GM12878 (cell line): Measurements from ENCODE around the gene R3HDM2. TPM values are rescaled to one million over a fixed set of nuclear protein-coding genes. Genes with fewer than 3 reads are reported as not detected.

ENCODE experiments used
- BACH1 ChIP-seq: fragments of 450-650 bp; IDR thresholded peaks from 2 replicates; pipeline ENCODE4 v1.6.1; 2017; ENCODE audit warnings: mild to moderate bottlenecking, borderline replicate concordance
- CBX3 ChIP-seq: fragments of 200-600 bp; sonication (generic); IDR thresholded peaks from 2 replicates; pipeline ENCODE4 v1.6.1; 2016; ENCODE audit warnings: low read depth, borderline replicate concordance
- CREM ChIP-seq: IDR thresholded peaks from 2 replicates; pipeline ENCODE4 v1.6.1; 2014; ENCODE audit warnings: antibody characterized with exemption, low read depth
- EP300 ChIP-seq, 2 experiments: fragments of 150-350 bp in 1 of 2; IDR thresholded peaks; 2 replicates each; pipeline ENCODE4 v1.6.1; 2011 to 2012; ENCODE audit warnings: low read depth in 2 of 2, low read length in 2 of 2, borderline replicate concordance in 1 of 2, improper control_type of control experiment in 1 of 2, inconsistent platforms in 1 of 2; ENCODE audit not compliant: control insufficient read depth in 1 of 2
- HCFC1 ChIP-seq: fragments of 150-350 bp; IDR thresholded peaks from 2 replicates; pipeline ENCODE4 v1.6.1; 2014; ENCODE audit warnings: low read length
- MTA2 ChIP-seq: fragments of 450-650 bp; IDR thresholded peaks from 2 replicates; pipeline ENCODE4 v1.6.1; 2016; ENCODE audit warnings: low read depth, mild to moderate bottlenecking, moderate library complexity
- MTA3 ChIP-seq: IDR thresholded peaks from 2 replicates; pipeline ENCODE4 v1.6.1; 2012; ENCODE audit warnings: low read length, inconsistent platforms, borderline replicate concordance
- NBN ChIP-seq: fragments of 450-650 bp; IDR thresholded peaks from 2 replicates; pipeline ENCODE4 v1.6.1; 2016
- NFXL1 ChIP-seq: fragments of 450-650 bp; IDR thresholded peaks from 2 replicates; pipeline ENCODE4 v1.6.1; 2017; ENCODE audit warnings: antibody characterized with exemption, mild to moderate bottlenecking, borderline replicate concordance
- NRF1 ChIP-seq: conservative IDR thresholded peaks from 2 replicates; pipeline ENCODE4 v1.6.1; 2011; ENCODE audit warnings: mild to moderate bottlenecking, low read depth, low read length, improper control_type of control experiment
- PAX8 ChIP-seq: fragments of 450-650 bp; IDR thresholded peaks from 2 replicates; pipeline ENCODE4 v1.6.1; 2017; ENCODE audit warnings: mild to moderate bottlenecking, moderate library complexity
- POLR2AphosphoS5 ChIP-seq: IDR thresholded peaks from 2 replicates; pipeline ENCODE4 v1.6.1; 2011; ENCODE audit warnings: mild to moderate bottlenecking, low read length, inconsistent platforms
- RAD51 ChIP-seq: fragments of 450-650 bp; IDR thresholded peaks from 2 replicates; pipeline ENCODE4 v1.6.1; 2016; ENCODE audit warnings: moderate library complexity, mild to moderate bottlenecking, inconsistent platforms
- RCOR1 ChIP-seq: conservative IDR thresholded peaks from 2 replicates; pipeline ENCODE4 v1.6.1; 2012; ENCODE audit warnings: low read depth, low read length, improper control_type of control experiment
- RFX5 ChIP-seq: IDR thresholded peaks from 2 replicates; pipeline ENCODE4 v1.6.1; 2011; ENCODE audit warnings: low read depth, low read length, improper control_type of control experiment
- SIX5 ChIP-seq: IDR thresholded peaks from 2 replicates; pipeline ENCODE4 v1.6.1; 2011; ENCODE audit warnings: mild to moderate bottlenecking, low read depth, low read length, moderate library complexity; ENCODE audit not compliant: severe bottlenecking
- SMAD1 ChIP-seq: fragments of 450-650 bp; IDR thresholded peaks from 2 replicates; pipeline ENCODE4 v1.6.1; 2018; ENCODE audit warnings: mild to moderate bottlenecking, low read depth; ENCODE audit not compliant: partially characterized antibody
- SMARCA5 ChIP-seq: fragments of 450-650 bp; IDR thresholded peaks from 2 replicates; pipeline ENCODE4 v1.6.1; 2017; ENCODE audit warnings: mild to moderate bottlenecking
- SMC3 ChIP-seq: IDR thresholded peaks from 2 replicates; pipeline ENCODE4 v1.6.1; 2011; ENCODE audit warnings: low read length, improper control_type of control experiment, borderline replicate concordance
- SREBF1 ChIP-seq: IDR thresholded peaks from 2 replicates; pipeline ENCODE4 v1.6.1; 2012; ENCODE audit warnings: mild to moderate bottlenecking, low read length
- SREBF2 ChIP-seq: IDR thresholded peaks from 2 replicates; pipeline ENCODE4 v1.6.1; 2012; ENCODE audit warnings: mild to moderate bottlenecking, low read length
- STAT1 ChIP-seq: fragments of 450-650 bp; conservative IDR thresholded peaks from 2 replicates; pipeline ENCODE4 v1.6.1; 2014; ENCODE audit warnings: antibody characterized with exemption, mild to moderate bottlenecking
- TCF12 ChIP-seq: IDR thresholded peaks from 2 replicates; pipeline ENCODE4 v1.6.1; 2011; ENCODE audit warnings: low read depth, mild to moderate bottlenecking, low read length
- TCF7 ChIP-seq: IDR thresholded peaks from 2 replicates; pipeline ENCODE4 v1.6.1; 2014; ENCODE audit warnings: antibody characterized with exemption, borderline replicate concordance
- ZNF622 ChIP-seq: fragments of 450-650 bp; IDR thresholded peaks from 2 replicates; pipeline ENCODE4 v1.6.1; 2017; ENCODE audit warnings: mild to moderate bottlenecking, inconsistent platforms
- polyA plus RNA-seq, 11 experiments: library from polyadenylated mRNA; depleted of rRNA in 4 of 11; unstranded in 6 of 11; stranded (reverse) in 5 of 11; fragments of >200 nt; fragmentation: Nextera tagmentation in 4 of 11; fragmentation: Illumina TruSeq in 1 of 11; extraction: Ambion mirVana in 4 of 11; extraction: Trizol in 1 of 11; gene quantifications; 1 replicate in 1 of 11; 2 replicates in 10 of 11; pipeline versions ENCODE4 v1.2.1 to v1.2.3, GENCODE V29; 2011 to 2016; ENCODE audit warnings: inconsistent platforms in 2 of 11, missing spikeins in 2 of 11, low read depth in 1 of 11
- total RNA-seq, 4 experiments: library from RNA; depleted of rRNA in 3 of 4; stranded (reverse); fragments of >200 nt in 3 of 4; fragmentation: Illumina TruSeq in 1 of 4; extraction: Trizol in 1 of 4; gene quantifications; 2 replicates each; pipeline versions ENCODE4 v1.2.1 to v1.2.3, GENCODE V29; 2013 to 2021
- TF ChIP-seq, protein P1 (sequence below): fragments of 450-650 bp; IDR thresholded peaks from 2 replicates; pipeline ENCODE4 v1.6.1; 2017; ENCODE audit warnings: mild to moderate bottlenecking, moderate library complexity
- TF ChIP-seq, protein P2 (sequence below): fragments of 450-650 bp; IDR thresholded peaks from 2 replicates; pipeline ENCODE4 v1.6.1; 2016; ENCODE audit warnings: mild to moderate bottlenecking
- TF ChIP-seq, protein P3 (sequence below): IDR thresholded peaks from 2 replicates; pipeline ENCODE4 v1.6.1; 2011; ENCODE audit warnings: borderline replicate concordance, low read depth, mild to moderate bottlenecking, moderate library complexity, mixed read lengths, low read length; ENCODE audit not compliant: insufficient read depth; ENCODE audit errors: extremely low read length

Gene R3HDM2
- total and polyA plus RNA-seq, 10 of the 15 experiments (the other 5 are each of a cell fraction or from before 2014, with no cell fraction given): 4.6 to 26.1 (median 11.2) TPM

DNA sequence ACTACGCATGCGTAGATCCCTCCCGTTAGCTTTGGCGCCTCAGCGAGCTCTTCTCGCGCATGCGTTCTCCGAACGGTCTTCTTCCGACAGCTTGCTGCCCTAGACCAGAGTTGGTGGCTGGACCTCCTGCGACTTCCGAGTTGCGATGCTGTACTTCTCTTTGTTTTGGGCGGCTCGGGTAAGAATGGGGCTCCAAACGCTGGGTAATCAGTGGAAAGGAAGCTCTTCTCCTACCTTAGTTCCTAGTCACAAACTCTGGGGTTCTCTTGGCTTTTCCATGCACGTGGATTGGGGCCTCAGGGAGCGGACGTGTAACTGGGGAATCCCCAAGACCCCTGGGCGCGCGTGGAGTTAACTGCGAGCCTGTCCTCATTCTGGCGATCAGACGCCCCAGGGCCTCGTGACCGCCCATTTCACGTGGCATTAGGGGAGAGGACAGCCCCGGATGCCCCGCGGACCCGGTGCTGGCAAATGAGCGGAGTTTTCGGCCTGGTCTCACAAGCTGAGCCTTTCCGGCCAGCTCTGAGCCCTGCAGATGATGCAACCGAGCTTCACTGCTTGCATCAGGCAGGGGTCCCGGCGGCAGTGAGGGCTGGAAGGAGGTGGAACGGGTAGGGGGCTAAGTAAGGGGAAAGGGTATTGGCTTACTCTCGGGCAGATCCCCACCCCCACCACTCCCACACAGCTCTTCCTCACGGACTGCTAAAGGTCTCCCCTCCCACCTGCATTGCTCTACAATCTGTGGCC, 201.0 kb downstream of the R3HDM2 start, which contains the start of gene SHMT2 (continued):
- TF ChIP-seq, protein P1, sequence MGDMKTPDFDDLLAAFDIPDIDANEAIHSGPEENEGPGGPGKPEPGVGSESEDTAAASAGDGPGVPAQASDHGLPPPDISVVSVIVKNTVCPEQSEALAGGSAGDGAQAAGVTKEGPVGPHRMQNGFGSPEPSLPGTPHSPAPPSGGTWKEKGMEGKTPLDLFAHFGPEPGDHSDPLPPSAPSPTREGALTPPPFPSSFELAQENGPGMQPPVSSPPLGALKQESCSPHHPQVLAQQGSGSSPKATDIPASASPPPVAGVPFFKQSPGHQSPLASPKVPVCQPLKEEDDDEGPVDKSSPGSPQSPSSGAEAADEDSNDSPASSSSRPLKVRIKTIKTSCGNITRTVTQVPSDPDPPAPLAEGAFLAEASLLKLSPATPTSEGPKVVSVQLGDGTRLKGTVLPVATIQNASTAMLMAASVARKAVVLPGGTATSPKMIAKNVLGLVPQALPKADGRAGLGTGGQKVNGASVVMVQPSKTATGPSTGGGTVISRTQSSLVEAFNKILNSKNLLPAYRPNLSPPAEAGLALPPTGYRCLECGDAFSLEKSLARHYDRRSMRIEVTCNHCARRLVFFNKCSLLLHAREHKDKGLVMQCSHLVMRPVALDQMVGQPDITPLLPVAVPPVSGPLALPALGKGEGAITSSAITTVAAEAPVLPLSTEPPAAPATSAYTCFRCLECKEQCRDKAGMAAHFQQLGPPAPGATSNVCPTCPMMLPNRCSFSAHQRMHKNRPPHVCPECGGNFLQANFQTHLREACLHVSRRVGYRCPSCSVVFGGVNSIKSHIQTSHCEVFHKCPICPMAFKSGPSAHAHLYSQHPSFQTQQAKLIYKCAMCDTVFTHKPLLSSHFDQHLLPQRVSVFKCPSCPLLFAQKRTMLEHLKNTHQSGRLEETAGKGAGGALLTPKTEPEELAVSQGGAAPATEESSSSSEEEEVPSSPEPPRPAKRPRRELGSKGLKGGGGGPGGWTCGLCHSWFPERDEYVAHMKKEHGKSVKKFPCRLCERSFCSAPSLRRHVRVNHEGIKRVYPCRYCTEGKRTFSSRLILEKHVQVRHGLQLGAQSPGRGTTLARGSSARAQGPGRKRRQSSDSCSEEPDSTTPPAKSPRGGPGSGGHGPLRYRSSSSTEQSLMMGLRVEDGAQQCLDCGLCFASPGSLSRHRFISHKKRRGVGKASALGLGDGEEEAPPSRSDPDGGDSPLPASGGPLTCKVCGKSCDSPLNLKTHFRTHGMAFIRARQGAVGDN: peak; percentile 69; the same call in 1 of the 2 replicates
- TF ChIP-seq NRF1 (peak; percentile 95), SIX5 (peak; percentile 83), NFXL1 (no peak), STAT1 (no peak), NBN (peak; percentile 73), SREBF1 (no peak; the same call in none of the 2 replicates), EP300 (IDR thresholded peaks at IDR 0.05; ENCODE audit: borderline replicate concordance in 1 of 2, control insufficient read depth in 1 of 2, low read depth in 2 of 2, low read length in 2 of 2) (no peak), SREBF2 (no peak), POLR2AphosphoS5 (peak; percentile 78), RCOR1 (no peak), SMC3 (no peak), MTA3 (no peak), BACH1 (peak; percentile 72), RAD51 (peak; percentile 87), CBX3 (no peak), SMAD1 (peak; percentile 42), HCFC1 (peak; percentile 88), TCF7 (no peak), RFX5 (no peak), CREM (no peak), SMARCA5 (peak; percentile 55; the same call in 1 of the 2 replicates), MTA2 (peak; percentile 12; the same call in 1 of the 2 replicates), PAX8 (no peak), ZNF622 (no peak), TCF12 (no peak)
- TF ChIP-seq, protein P2, sequence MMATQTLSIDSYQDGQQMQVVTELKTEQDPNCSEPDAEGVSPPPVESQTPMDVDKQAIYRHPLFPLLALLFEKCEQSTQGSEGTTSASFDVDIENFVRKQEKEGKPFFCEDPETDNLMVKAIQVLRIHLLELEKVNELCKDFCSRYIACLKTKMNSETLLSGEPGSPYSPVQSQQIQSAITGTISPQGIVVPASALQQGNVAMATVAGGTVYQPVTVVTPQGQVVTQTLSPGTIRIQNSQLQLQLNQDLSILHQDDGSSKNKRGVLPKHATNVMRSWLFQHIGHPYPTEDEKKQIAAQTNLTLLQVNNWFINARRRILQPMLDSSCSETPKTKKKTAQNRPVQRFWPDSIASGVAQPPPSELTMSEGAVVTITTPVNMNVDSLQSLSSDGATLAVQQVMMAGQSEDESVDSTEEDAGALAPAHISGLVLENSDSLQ: peak; percentile 17; the same call in 1 of the 2 replicates
- TF ChIP-seq, protein P3, sequence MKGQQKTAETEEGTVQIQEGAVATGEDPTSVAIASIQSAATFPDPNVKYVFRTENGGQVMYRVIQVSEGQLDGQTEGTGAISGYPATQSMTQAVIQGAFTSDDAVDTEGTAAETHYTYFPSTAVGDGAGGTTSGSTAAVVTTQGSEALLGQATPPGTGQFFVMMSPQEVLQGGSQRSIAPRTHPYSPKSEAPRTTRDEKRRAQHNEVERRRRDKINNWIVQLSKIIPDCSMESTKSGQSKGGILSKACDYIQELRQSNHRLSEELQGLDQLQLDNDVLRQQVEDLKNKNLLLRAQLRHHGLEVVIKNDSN: peak; percentile 51
